WI38 (cell line): ENCODE data around the gene THOC2.

Experiments
- H3K4me3 ChIP-seq: 2 replicates; pipeline ENCODE4 v1.5.1; 2011; ENCODE audit warnings: low read depth, mild to moderate bottlenecking, control low read depth, low read length
- TF ChIP-seq, protein P1 (sequence below): IDR thresholded peaks from 2 replicates; pipeline ENCODE4 v1.5.1; 2012; ENCODE audit warnings: low read depth, mild to moderate bottlenecking, control low read depth, low read length

The THOC2 gene

DNA sequence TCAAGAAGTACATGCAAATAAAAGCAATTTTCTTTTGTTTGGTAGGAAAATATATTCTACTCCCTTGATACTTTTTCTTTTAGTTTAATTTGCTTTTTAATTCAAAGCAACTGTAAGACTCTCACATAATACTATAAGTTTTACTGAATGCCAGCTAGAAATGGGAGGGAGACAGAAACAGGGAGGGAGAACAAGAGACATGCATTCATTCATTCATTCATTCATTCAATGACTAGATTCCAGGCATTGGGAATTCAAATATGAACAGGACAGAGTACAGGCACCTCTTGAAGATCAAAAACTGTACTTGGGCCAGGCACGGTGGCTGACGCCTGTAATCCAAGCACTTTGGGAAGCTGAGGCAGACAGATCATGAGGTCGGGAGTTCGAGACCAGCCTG is 85.6 kb downstream of the THOC2 start:
- TF ChIP-seq, protein P1, sequence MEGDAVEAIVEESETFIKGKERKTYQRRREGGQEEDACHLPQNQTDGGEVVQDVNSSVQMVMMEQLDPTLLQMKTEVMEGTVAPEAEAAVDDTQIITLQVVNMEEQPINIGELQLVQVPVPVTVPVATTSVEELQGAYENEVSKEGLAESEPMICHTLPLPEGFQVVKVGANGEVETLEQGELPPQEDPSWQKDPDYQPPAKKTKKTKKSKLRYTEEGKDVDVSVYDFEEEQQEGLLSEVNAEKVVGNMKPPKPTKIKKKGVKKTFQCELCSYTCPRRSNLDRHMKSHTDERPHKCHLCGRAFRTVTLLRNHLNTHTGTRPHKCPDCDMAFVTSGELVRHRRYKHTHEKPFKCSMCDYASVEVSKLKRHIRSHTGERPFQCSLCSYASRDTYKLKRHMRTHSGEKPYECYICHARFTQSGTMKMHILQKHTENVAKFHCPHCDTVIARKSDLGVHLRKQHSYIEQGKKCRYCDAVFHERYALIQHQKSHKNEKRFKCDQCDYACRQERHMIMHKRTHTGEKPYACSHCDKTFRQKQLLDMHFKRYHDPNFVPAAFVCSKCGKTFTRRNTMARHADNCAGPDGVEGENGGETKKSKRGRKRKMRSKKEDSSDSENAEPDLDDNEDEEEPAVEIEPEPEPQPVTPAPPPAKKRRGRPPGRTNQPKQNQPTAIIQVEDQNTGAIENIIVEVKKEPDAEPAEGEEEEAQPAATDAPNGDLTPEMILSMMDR: no peak

GRCh38 chrX:123629502-123629901 is 103.3 kb downstream of the THOC2 start:
- no peak overlapping the region for H3K4me3 ChIP-seq
- TF ChIP-seq, protein P1: no peak

More for the DNA sequence above, 85.6 kb downstream of the THOC2 start:
- no peak overlapping the region for H3K4me3 ChIP-seq

GRCh38 chrX:123626962-123627361 is 105.9 kb downstream of the THOC2 start:
- no peak overlapping the region for H3K4me3 ChIP-seq
- TF ChIP-seq, protein P1: no peak

GRCh38 chrX:123625952-123626351 is 106.9 kb downstream of the THOC2 start:
- TF ChIP-seq, protein P1: no peak

DNA sequence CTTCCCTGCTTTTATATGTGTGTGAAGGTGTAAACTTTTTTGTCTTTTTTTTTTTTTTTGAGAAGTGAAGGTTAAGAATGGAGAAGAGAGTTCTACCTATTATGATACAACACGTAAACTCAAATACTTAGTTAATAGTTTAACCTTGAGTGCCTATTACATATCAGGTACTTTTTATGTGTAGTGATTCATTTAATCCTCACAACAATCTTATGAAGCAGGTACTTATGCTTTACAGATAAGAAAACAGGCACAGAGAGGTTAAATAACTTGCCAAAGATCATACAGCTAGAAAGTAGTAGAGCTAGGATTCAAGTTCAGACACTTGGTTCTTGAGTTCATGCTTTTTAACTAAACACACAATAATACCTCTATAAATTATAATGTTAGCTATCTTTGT is 107.4 kb downstream of the THOC2 start:
- TF ChIP-seq, protein P1: no peak
- H3K4me3 ChIP-seq: no peak overlapping the region

More at GRCh38 chrX:123625952-123626351, 106.9 kb downstream of the THOC2 start:
- no peak overlapping the region for H3K4me3 ChIP-seq

GRCh38 chrX:123617007-123617406 is 115.8 kb downstream of the THOC2 start:
- H3K4me3 ChIP-seq: no peak overlapping the region
- TF ChIP-seq, protein P1: no peak

GRCh38 chrX:123610915-123611314 is 121.9 kb downstream of the THOC2 start:
- TF ChIP-seq, protein P1: no peak

More at GRCh38 chrX:123610915-123611314, 121.9 kb downstream of the THOC2 start:
- H3K4me3 ChIP-seq: no peak overlapping the region
